Loucy (cell line): ENCODE data around the gene RERE.

ENCODE experiments used
- EZH2phosphoT487 ChIP-seq: fragments of 200-600 bp; IDR thresholded peaks from 2 replicates; pipeline ENCODE4 v1.6.1; 2018; ENCODE audit warnings: antibody characterized with exemption, mild to moderate bottlenecking, moderate library complexity, borderline replicate concordance
- TF ChIP-seq, protein P1 (sequence below): fragments of 200-600 bp; sonication (generic); conservative IDR thresholded peaks from 2 replicates; pipeline ENCODE4 v1.5.1; 2014; ENCODE audit warnings: mild to moderate bottlenecking, antibody characterized with exemption, low read length

DNA sequence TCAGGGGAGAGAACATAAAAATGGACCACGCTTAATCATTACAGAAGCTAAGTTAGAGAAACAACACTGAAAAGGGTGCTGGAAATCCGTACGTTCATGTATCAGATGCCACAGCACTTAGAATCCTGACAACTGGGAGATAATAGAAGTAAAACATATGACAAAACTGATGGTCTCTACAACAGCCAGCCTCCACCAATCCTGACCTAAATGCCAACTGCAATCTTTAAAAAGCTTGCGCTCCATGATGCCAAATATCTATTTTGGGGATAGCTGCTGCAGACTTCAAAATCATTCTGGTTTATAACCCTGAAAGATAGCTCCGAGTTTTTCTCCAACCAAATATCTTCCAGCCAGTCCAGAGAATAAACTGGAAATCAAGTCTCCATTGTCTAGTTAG, 178.3 kb downstream of the RERE start:
- TF ChIP-seq, protein P1, sequence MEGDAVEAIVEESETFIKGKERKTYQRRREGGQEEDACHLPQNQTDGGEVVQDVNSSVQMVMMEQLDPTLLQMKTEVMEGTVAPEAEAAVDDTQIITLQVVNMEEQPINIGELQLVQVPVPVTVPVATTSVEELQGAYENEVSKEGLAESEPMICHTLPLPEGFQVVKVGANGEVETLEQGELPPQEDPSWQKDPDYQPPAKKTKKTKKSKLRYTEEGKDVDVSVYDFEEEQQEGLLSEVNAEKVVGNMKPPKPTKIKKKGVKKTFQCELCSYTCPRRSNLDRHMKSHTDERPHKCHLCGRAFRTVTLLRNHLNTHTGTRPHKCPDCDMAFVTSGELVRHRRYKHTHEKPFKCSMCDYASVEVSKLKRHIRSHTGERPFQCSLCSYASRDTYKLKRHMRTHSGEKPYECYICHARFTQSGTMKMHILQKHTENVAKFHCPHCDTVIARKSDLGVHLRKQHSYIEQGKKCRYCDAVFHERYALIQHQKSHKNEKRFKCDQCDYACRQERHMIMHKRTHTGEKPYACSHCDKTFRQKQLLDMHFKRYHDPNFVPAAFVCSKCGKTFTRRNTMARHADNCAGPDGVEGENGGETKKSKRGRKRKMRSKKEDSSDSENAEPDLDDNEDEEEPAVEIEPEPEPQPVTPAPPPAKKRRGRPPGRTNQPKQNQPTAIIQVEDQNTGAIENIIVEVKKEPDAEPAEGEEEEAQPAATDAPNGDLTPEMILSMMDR, result no peak
- no peak for TF ChIP-seq EZH2phosphoT487
